Neural progenitor cell (in vitro differentiated cells): ENCODE measurements around the gene SHC2. TPM values are rescaled to one million over a fixed set of nuclear protein-coding genes. Genes with fewer than 3 reads are reported as not detected.

ENCODE experiments used
- DNase-seq: peaks from one replicate; pipeline ENCODE4 v3.0.0-alpha.2; 2016; ENCODE audit warnings: low spot score
- H2AFZ ChIP-seq: fragments of 200-600 bp; sonication (generic); replicated peaks from 2 replicates; pipeline ENCODE4 v1.6.1; 2016; ENCODE audit warnings: antibody characterized with exemption
- H3F3A ChIP-seq: fragments of 200-600 bp; sonication (generic); 2 replicates; pipeline ENCODE4 v1.6.1; 2016; ENCODE audit warnings: antibody characterized with exemption, low read depth
- H3K27ac ChIP-seq: fragments of 200-600 bp; sonication (generic); 2 replicates; pipeline ENCODE4 v1.5.1; 2016; ENCODE audit warnings: mild to moderate bottlenecking
- H3K27me3 ChIP-seq: fragments of 200-600 bp; sonication (generic); 2 replicates; pipeline ENCODE4 v1.6.1; 2016; ENCODE audit warnings: mild to moderate bottlenecking, moderate library complexity
- H3K36me3 ChIP-seq: fragments of 200-600 bp; sonication (generic); 2 replicates; pipeline ENCODE4 v1.5.1; 2016
- H3K4me1 ChIP-seq: fragments of 200-600 bp; sonication (generic); 2 replicates; pipeline ENCODE4 v1.6.1; 2016; ENCODE audit warnings: mixed run types
- H3K4me2 ChIP-seq: fragments of 200-600 bp; sonication (generic); 2 replicates; pipeline ENCODE4 v1.6.1; 2016
- H3K4me3 ChIP-seq: fragments of 200-600 bp; sonication (generic); 2 replicates; pipeline ENCODE4 v1.5.1; 2016
- H3K79me2 ChIP-seq: fragments of 200-600 bp; sonication (generic); 2 replicates; pipeline ENCODE4 v1.6.1; 2016; ENCODE audit warnings: low read depth
- H3K9ac ChIP-seq: fragments of 200-600 bp; sonication (generic); 2 replicates; pipeline ENCODE4 v1.6.1; 2016
- H3K9me3 ChIP-seq: fragments of 200-600 bp; sonication (generic); 2 replicates; pipeline ENCODE4 v1.5.1; 2016; ENCODE audit warnings: low read depth
- H4K20me1 ChIP-seq: fragments of 200-600 bp; sonication (generic); 2 replicates; pipeline ENCODE4 v1.6.1; 2016; ENCODE audit warnings: low read depth
- H3K27ac Mint-ChIP-seq: 3 replicates; pipeline ENCODE4 v1.8.0; 2021; ENCODE audit warnings: mixed read lengths
- H3K27me3 Mint-ChIP-seq: 2 replicates; pipeline ENCODE4 v1.8.0; 2022; ENCODE audit warnings: low read depth, mild to moderate bottlenecking, inconsistent platforms, moderate library complexity, mixed read lengths; ENCODE audit not compliant: insufficient read depth
- H3K36me3 Mint-ChIP-seq: 3 replicates; pipeline ENCODE4 v1.8.0; 2021; ENCODE audit warnings: mixed read lengths
- H3K4me1 Mint-ChIP-seq: 3 replicates; pipeline ENCODE4 v1.8.0; 2021; ENCODE audit warnings: mixed read lengths
- H3K4me3 Mint-ChIP-seq: 3 replicates; pipeline ENCODE4 v1.8.0; 2021; ENCODE audit warnings: mild to moderate bottlenecking, moderate library complexity, mixed read lengths
- H3K9me3 Mint-ChIP-seq: 3 replicates; pipeline ENCODE4 v1.8.0; 2020; ENCODE audit warnings: mixed read lengths
- EZH2 ChIP-seq: fragments of 200-600 bp; sonication (generic); IDR thresholded peaks from 2 replicates; pipeline ENCODE4 v1.6.1; 2017; ENCODE audit warnings: antibody characterized with exemption, mild to moderate bottlenecking, moderate library complexity
- EZH2phosphoT487 ChIP-seq: fragments of 200-600 bp; sonication (generic); IDR thresholded peaks from 2 replicates; pipeline ENCODE4 v1.6.1; 2017; ENCODE audit warnings: antibody characterized with exemption
- total RNA-seq: library from RNA; depleted of rRNA; stranded (reverse); fragments of >200 nt; gene quantifications from 2 replicates; pipeline ENCODE4 v1.2.3, GENCODE V29; 2015; ENCODE audit warnings: low replicate concordance
- TF ChIP-seq, protein P1 (sequence below): fragments of 200-600 bp; sonication (generic); IDR thresholded peaks from 2 replicates; pipeline ENCODE4 v1.5.1; 2017; ENCODE audit warnings: antibody characterized with exemption, mild to moderate bottlenecking

The SHC2 gene
- total RNA-seq, 1 donor from 2014 or later, result 3.2 TPM

DNA sequence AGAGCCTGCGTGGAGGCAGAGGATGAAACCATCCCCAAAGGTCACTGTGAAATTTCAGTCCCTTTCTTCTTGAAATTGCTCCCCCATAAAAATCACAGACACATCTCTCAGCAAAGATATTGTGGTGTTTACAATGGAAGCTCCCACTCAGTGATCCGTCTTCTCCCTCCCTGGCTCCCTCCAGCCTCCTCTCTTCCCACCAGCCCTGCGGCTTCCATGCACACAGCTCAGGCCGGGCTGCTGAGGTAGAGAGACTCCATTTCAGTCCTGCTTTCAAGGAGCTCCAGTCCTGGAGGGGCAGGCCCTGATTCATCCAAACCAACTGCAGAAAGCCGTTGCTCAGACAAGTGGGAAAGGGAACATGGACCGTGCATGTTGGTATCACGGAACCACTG, 92.2 kb downstream of the SHC2 start:
- H3K79me2 ChIP-seq, result no peaks in the 10 kb centered on the region
- no peaks in the 10 kb centered on the region for H3F3A ChIP-seq
- H3K27ac ChIP-seq, result no peak overlapping the region
- Mint-ChIP-seq H3K27me3 (peaks cover 19% of the 10 kb centered on the region), H3K9me3 (peaks cover 3% of the 10 kb centered on the region), H3K27ac (peak overlapping the region; percentile 4), H3K4me3 (no peak overlapping the region), H3K4me1 (peaks cover 12% of the 10 kb centered on the region), H3K36me3 (no peaks in the 10 kb centered on the region)
- H3K4me2 ChIP-seq, result no peak overlapping the region
- H3K9ac ChIP-seq, result no peak overlapping the region
- TF ChIP-seq, protein P1, sequence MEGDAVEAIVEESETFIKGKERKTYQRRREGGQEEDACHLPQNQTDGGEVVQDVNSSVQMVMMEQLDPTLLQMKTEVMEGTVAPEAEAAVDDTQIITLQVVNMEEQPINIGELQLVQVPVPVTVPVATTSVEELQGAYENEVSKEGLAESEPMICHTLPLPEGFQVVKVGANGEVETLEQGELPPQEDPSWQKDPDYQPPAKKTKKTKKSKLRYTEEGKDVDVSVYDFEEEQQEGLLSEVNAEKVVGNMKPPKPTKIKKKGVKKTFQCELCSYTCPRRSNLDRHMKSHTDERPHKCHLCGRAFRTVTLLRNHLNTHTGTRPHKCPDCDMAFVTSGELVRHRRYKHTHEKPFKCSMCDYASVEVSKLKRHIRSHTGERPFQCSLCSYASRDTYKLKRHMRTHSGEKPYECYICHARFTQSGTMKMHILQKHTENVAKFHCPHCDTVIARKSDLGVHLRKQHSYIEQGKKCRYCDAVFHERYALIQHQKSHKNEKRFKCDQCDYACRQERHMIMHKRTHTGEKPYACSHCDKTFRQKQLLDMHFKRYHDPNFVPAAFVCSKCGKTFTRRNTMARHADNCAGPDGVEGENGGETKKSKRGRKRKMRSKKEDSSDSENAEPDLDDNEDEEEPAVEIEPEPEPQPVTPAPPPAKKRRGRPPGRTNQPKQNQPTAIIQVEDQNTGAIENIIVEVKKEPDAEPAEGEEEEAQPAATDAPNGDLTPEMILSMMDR, result no peak
- TF ChIP-seq EZH2, result no peak
- TF ChIP-seq EZH2phosphoT487, result no peak
- H3K4me1 ChIP-seq, result no peaks in the 10 kb centered on the region
- H4K20me1 ChIP-seq, result no peaks in the 10 kb centered on the region
- H3K4me3 ChIP-seq, result no peak overlapping the region
- DNase-seq, result no peak
- no peaks in the 10 kb centered on the region for H3K36me3 ChIP-seq
- no peak overlapping the region for H2AFZ ChIP-seq
- no peaks in the 10 kb centered on the region for H3K27me3 ChIP-seq
- no peaks in the 10 kb centered on the region for H3K9me3 ChIP-seq

DNA sequence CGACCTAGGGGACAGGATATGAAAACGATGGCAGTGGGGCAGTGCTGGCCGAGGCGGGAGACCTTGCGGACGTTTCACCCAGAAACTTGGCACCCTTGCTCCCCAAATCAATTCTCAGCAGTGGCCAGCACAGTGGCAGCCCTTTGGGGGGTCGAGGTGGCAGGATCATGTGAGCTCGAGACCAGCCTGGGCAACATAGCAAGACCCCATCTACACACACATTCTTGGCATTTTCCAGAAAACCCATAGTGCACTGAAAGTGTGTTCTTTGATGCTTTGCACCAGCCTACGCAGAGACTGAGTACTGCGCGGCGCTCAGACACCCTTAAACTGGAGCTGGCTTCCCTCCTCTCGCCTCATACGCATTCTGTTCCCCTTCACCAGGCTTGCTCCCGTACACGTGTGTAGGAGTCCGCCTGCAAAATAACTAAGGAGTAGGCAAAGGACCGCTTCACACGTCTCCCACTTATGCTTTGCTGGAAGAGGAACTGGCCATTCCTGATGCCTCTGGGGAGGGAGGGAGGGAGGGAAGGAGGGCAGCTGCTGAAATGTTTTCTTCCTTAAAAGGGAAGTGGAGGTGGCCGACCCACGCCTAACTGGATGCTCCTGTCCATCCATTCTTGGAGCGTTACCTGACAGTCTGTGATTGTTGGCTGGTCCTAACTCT, 92.7 kb downstream of the SHC2 start:
- Histone ChIP-seq H3K9me3 (no peaks in the 10 kb centered on the region), H3K9ac (no peak overlapping the region), H3K27ac (no peak overlapping the region), H3K79me2 (no peaks in the 10 kb centered on the region), H2AFZ (no peak overlapping the region), H3K36me3 (no peaks in the 10 kb centered on the region), H3K4me2 (no peak overlapping the region), H3K4me1 (no peaks in the 10 kb centered on the region), H3K27me3 (no peaks in the 10 kb centered on the region), H3K4me3 (no peak overlapping the region), H3F3A (no peaks in the 10 kb centered on the region), H4K20me1 (no peaks in the 10 kb centered on the region)
- DNase-seq, result no peak
- H3K27ac Mint-ChIP-seq, result no peak overlapping the region
- H3K4me1 Mint-ChIP-seq, result peaks cover 12% of the 10 kb centered on the region
- no peaks in the 10 kb centered on the region for H3K36me3 Mint-ChIP-seq
- peaks cover 3% of the 10 kb centered on the region for H3K9me3 Mint-ChIP-seq
- H3K27me3 Mint-ChIP-seq, result peaks cover 17% of the 10 kb centered on the region
- no peak overlapping the region for H3K4me3 Mint-ChIP-seq
- TF ChIP-seq EZH2 (no peak), EZH2phosphoT487 (no peak)
- TF ChIP-seq, protein P1, result no peak

DNA sequence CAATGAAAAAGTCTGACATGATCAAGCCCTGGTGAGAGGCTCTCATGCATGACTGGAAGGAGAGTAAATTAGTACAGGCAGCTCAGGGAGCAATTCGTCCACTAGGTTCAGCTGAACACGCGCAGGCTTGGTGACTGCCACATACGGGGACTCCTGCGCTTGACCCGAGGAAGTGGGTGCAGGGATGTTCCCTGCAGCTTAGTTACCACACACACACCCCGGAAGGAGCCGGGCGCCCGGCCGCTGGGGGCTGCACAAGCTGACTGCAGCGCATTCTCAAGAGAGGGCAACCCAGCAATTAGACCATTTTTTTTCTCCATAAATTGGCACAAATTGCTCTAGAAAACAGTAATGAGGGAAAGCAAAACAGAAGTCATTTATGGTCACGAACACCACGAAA, 93.3 kb downstream of the SHC2 start:
- H3K9me3 ChIP-seq, result no peaks in the 10 kb centered on the region
- TF ChIP-seq EZH2phosphoT487 (no peak), EZH2 (no peak)
- TF ChIP-seq, protein P1, result no peak
- peaks cover 20% of the 10 kb centered on the region for H3K27me3 Mint-ChIP-seq
- no peak overlapping the region for H2AFZ ChIP-seq
- no peaks in the 10 kb centered on the region for H3K4me1 ChIP-seq
- no peak overlapping the region for H3K4me3 Mint-ChIP-seq
- DNase-seq, result no peak
- H3K9ac ChIP-seq, result no peak overlapping the region
- H3K4me2 ChIP-seq, result no peak overlapping the region
- no peaks in the 10 kb centered on the region for H3K36me3 Mint-ChIP-seq
- no peak overlapping the region for H3K4me3 ChIP-seq
- H3K9me3 Mint-ChIP-seq, result peaks cover 5% of the 10 kb centered on the region
- no peaks in the 10 kb centered on the region for H3F3A ChIP-seq
- H3K27ac Mint-ChIP-seq, result no peak overlapping the region
- H3K27me3 ChIP-seq, result no peaks in the 10 kb centered on the region
- no peaks in the 10 kb centered on the region for H4K20me1 ChIP-seq
- H3K79me2 ChIP-seq, result no peaks in the 10 kb centered on the region
- no peak overlapping the region for H3K27ac ChIP-seq
- H3K36me3 ChIP-seq, result no peaks in the 10 kb centered on the region
- peaks cover 12% of the 10 kb centered on the region for H3K4me1 Mint-ChIP-seq
